Measurements from ENCODE around the gene PTPN22. TPM values are rescaled to one million over a fixed set of nuclear protein-coding genes. Genes with fewer than 3 reads are reported as not detected.

Gene PTPN22
- total RNA-seq, 1 experiment from 2014 or later = 0.89 TPM

DNA sequence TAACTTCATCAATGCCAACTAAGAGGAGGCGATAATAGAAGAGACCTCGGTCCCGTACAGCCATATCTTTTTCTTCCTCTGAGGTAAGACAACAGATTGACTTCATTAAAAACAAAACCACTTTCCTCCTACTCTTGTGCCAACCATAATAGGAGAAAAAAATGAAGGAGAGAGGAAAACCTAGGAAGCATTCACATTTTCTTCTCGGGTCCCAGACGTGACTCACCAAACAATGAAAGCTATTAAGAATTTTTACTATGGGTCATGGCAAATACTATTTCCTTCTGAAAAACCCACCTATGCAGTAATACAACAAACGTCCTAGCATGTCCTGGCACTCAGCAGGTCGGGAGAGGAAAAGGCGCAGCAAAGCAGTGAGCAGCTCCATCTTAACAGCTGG is 24.4 kb upstream of the PTPN22 start:
- TF ChIP-seq, protein P1, sequence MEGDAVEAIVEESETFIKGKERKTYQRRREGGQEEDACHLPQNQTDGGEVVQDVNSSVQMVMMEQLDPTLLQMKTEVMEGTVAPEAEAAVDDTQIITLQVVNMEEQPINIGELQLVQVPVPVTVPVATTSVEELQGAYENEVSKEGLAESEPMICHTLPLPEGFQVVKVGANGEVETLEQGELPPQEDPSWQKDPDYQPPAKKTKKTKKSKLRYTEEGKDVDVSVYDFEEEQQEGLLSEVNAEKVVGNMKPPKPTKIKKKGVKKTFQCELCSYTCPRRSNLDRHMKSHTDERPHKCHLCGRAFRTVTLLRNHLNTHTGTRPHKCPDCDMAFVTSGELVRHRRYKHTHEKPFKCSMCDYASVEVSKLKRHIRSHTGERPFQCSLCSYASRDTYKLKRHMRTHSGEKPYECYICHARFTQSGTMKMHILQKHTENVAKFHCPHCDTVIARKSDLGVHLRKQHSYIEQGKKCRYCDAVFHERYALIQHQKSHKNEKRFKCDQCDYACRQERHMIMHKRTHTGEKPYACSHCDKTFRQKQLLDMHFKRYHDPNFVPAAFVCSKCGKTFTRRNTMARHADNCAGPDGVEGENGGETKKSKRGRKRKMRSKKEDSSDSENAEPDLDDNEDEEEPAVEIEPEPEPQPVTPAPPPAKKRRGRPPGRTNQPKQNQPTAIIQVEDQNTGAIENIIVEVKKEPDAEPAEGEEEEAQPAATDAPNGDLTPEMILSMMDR (IDR thresholded peaks at IDR 0.05; ENCODE audit: unreplicated experiment) = no peak
- intact Hi-C loops (cut with micrococcal nuclease) = no loop called here
- ChIA-PET CTCF (interaction anchor here (1.6 kb wide), 1 partner anchor 8 kb away, joined by 3 read pairs; the partner anchor contains the start of gene AP4B1), POLR2A (interaction anchor here (0.6 kb wide), 1 partner anchor 48 kb away, joined by 4 read pairs; no protein-coding TSS in a partner anchor)
- H3K27me3 Mint-ChIP-seq (ENCODE audit: insufficient read depth, unreplicated experiment) = no peaks in the 10 kb centered on the region
- no peak overlapping the region for H3K27ac Mint-ChIP-seq (ENCODE audit: low read depth, unreplicated experiment)
- no peak overlapping the region for H3K4me3 Mint-ChIP-seq (ENCODE audit: unreplicated experiment)
- H3K36me3 Mint-ChIP-seq (ENCODE audit: insufficient read depth, unreplicated experiment) = peaks cover 54% of the 10 kb centered on the region
- no TSS peak for BruUV-seq (replicated peaks)
- DNase-seq (ENCODE audit: unreplicated experiment) = no peak
- no peaks in the 10 kb centered on the region for H3K9me3 Mint-ChIP-seq (ENCODE audit: unreplicated experiment)
- H3K4me1 Mint-ChIP-seq (ENCODE audit: insufficient read depth, unreplicated experiment) = no peaks in the 10 kb centered on the region

GRCh38 chr1:113895098-113895497 is 23.6 kb upstream of the PTPN22 start:
- Mint-ChIP-seq H3K4me1 (ENCODE audit: insufficient read depth, unreplicated experiment) (no peaks in the 10 kb centered on the region), H3K9me3 (ENCODE audit: unreplicated experiment) (no peaks in the 10 kb centered on the region), H3K4me3 (ENCODE audit: unreplicated experiment) (no peak overlapping the region), H3K36me3 (ENCODE audit: insufficient read depth, unreplicated experiment) (peaks cover 52% of the 10 kb centered on the region), H3K27me3 (ENCODE audit: insufficient read depth, unreplicated experiment) (no peaks in the 10 kb centered on the region), H3K27ac (ENCODE audit: low read depth, unreplicated experiment) (no peak overlapping the region)
- TF ChIP-seq, protein P1 (IDR thresholded peaks at IDR 0.05; ENCODE audit: unreplicated experiment) = no peak
- POLR2A ChIA-PET = interaction anchor here (1.0 kb wide), 1 partner anchor 10 kb away, joined by 3 read pairs; the partner anchor contains the start of genes AP4B1 and DCLRE1B
- DNase-seq (ENCODE audit: unreplicated experiment) = no peak
- no TSS peak for BruUV-seq (replicated peaks)
- intact Hi-C loops (cut with micrococcal nuclease) = no loop called here
- CTCF ChIA-PET = interaction anchor here (1.6 kb wide), 1 partner anchor 9 kb away, joined by 3 read pairs; the partner anchor contains the start of gene AP4B1

DNA sequence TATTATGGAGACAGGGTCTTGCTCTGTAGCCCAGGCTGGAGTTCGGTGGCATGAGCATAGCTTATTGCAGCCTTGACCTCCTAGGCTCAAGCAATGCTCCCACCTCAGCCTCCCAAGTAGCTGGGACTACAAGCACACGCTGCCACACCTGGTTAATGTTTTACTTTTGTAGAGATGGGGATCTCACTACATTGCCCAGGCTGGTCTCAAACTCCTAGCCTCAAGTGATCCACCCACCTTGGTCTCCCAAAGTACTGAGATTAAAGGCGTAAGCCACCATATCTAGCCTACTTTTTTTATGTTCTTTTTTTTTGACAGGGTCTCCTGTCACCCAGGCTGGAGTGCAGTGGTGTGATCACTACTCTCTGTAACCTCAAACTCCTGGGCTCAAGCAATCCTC is 21.8 kb upstream of the PTPN22 start:
- H3K27ac Mint-ChIP-seq (ENCODE audit: low read depth, unreplicated experiment) = no peak overlapping the region
- TF ChIP-seq, protein P1 (IDR thresholded peaks at IDR 0.05; ENCODE audit: unreplicated experiment) = no peak
- H3K27me3 Mint-ChIP-seq (ENCODE audit: insufficient read depth, unreplicated experiment) = no peaks in the 10 kb centered on the region
- ChIA-PET CTCF (no interaction called here), POLR2A (interaction anchor here (1.8 kb wide), 1 partner anchor 11 kb away, joined by 5 read pairs; the partner anchor contains the start of gene AP4B1)
- no peak overlapping the region for H3K4me3 Mint-ChIP-seq (ENCODE audit: unreplicated experiment)
- H3K9me3 Mint-ChIP-seq (ENCODE audit: unreplicated experiment) = no peaks in the 10 kb centered on the region
- no TSS peak for BruUV-seq (replicated peaks)
- no peak for DNase-seq (ENCODE audit: unreplicated experiment)
- peaks cover 34% of the 10 kb centered on the region for H3K36me3 Mint-ChIP-seq (ENCODE audit: insufficient read depth, unreplicated experiment)
- intact Hi-C loops (cut with micrococcal nuclease) = no loop called here
- H3K4me1 Mint-ChIP-seq (ENCODE audit: insufficient read depth, unreplicated experiment) = no peaks in the 10 kb centered on the region

GRCh38 chr1:113891631-113892220 is 20.2 kb upstream of the PTPN22 start:
- DNase-seq (ENCODE audit: unreplicated experiment) = no peak
- POLR2A ChIA-PET = no interaction called here
- Mint-ChIP-seq H3K9me3 (ENCODE audit: unreplicated experiment) (no peaks in the 10 kb centered on the region), H3K36me3 (ENCODE audit: insufficient read depth, unreplicated experiment) (peaks cover 19% of the 10 kb centered on the region), H3K27ac (ENCODE audit: low read depth, unreplicated experiment) (no peak overlapping the region), H3K4me1 (ENCODE audit: insufficient read depth, unreplicated experiment) (no peaks in the 10 kb centered on the region), H3K4me3 (ENCODE audit: unreplicated experiment) (no peak overlapping the region), H3K27me3 (ENCODE audit: insufficient read depth, unreplicated experiment) (no peaks in the 10 kb centered on the region)
- CTCF ChIA-PET = interaction anchor here (1.0 kb wide), 1 partner anchor 57 kb away, joined by 5 read pairs; no protein-coding TSS in a partner anchor
- TF ChIP-seq, protein P1 (IDR thresholded peaks at IDR 0.05; ENCODE audit: unreplicated experiment) = no peak
- intact Hi-C loops (cut with micrococcal nuclease) = no loop called here
- no TSS peak for BruUV-seq (replicated peaks)
